NCI-H2227 (cell line): ENCODE measurements around the gene AREL1.
A peak's percentile ranks its signal among the peaks of the same experiment; 100 is the strongest.

Source experiments
- DNase-seq: peaks from one replicate; lab custom pipeline; 2025; ENCODE audit not compliant: unreplicated experiment; lab: John Stamatoyannopoulos, UW

AREL1 gene

DNA sequence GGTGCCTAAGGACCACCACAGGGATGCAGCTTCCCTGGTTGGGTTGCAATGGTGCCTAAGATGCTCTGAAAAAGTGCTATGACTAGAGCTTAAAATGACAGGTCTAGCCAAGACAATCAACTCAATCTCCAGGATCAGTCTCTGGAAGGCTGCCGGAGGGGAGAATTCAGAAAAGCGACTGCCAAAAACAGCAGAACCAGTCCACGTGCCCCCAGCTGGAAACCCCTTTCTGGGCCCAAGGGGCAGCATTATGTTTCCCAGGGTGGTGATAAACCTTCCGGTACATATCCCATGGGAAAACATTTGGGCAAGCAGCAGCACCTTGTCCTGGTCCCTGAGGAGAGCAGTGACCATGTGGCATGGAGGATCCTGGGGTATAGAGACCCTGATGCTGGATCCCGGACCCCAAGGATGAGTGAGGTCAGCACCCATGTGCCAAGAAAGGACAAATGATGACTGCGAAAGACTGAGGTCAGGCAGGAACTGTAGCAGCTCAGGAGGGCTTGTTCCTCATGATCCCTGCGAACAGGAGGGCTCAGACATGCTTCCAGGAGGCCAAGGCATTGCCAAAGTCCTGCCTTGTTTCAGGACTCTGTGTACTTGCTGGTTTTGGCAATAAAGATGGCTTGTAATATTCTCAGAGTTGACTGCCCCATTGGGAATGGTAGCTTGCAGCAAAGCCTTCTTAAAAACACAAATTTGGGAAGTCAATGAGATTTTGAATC is 51.0 kb downstream of the AREL1 start:
- no peak for DNase-seq

DNA sequence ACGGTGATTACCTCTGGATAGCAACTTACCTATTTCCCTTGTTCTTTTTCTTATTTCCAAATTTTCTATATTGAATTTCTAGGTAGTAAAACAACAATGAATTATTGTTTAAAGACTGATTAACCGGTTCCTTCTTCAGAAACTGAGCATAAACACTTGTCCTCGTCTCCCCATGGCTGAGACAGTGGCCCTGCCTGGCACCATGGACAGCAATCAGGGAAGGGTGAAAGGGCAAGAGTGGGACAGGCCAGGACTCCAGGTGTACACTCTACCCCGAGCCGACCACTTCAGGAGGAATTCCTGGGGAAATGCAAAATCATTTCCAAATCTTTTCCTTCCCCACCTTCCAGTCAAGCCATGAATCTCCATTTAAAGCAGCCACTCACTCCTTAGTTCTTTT is 52.0 kb downstream of the AREL1 start:
- no peak for DNase-seq

DNA sequence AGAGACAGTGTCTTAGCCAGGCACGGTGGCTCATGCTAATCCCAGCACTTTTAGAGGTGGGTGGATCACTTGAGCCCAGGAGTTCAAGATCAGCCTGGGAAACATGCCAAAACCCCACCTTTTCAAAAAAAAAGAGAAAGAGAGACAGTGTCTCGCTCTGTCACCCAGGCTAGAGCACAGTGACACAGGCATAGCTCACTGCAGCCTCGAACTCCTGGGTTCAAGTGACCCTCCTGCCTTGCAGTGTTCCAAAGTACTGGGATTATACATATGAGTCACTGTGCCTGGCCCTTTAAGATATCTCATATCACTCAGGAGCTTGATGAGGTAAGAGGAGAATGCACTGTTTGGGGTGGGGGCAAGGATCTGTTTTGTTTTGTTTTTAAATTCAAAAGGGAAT is 52.7 kb downstream of the AREL1 start:
- no peak for DNase-seq

DNA sequence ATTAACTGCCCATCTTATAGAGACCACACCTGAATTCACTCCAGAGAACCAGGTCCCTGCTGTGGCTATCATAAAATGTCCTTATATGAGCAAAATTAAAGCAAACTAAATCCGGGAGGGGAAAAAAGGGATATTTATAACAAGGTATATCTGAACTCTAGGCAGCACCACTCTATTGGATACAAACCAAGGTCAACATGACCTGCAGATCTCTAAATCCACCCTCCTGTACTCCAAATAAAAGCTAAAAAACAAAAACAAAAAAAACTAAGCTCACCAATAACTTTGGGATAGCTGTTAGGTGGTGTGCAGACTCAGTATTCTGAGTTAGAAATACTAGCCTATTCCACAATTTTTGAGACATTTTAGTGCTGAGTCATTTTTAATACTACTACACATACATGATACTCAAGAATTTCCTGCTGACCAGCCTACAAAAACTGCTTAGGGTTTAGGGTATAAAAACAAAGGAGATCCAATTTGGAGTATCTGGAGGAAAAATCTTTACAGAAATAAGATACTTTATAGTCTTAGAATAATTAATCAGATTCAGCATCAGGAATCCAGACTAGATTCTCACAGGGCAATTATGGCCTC is 54.2 kb downstream of the AREL1 start:
- DNase-seq = no peak

DNA sequence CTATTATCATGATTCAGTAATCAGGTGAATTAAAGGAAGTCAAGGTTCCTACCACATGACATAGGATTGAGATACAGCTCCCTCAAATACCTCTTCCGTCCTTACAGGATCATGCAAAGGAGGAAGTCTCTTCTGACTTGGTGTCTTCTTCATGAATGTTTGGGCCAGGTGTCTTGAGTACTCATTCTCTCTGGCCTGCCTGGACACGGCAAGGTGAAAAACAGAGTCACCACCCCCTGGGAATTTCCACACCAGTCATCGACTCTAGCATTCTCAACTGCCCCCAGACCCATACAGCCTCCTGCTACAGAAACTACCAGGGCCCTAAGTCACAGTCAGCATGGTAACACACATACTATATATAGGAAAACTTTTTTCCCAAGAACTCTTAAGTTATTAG is 55.9 kb downstream of the AREL1 start:
- no peak for DNase-seq

DNA sequence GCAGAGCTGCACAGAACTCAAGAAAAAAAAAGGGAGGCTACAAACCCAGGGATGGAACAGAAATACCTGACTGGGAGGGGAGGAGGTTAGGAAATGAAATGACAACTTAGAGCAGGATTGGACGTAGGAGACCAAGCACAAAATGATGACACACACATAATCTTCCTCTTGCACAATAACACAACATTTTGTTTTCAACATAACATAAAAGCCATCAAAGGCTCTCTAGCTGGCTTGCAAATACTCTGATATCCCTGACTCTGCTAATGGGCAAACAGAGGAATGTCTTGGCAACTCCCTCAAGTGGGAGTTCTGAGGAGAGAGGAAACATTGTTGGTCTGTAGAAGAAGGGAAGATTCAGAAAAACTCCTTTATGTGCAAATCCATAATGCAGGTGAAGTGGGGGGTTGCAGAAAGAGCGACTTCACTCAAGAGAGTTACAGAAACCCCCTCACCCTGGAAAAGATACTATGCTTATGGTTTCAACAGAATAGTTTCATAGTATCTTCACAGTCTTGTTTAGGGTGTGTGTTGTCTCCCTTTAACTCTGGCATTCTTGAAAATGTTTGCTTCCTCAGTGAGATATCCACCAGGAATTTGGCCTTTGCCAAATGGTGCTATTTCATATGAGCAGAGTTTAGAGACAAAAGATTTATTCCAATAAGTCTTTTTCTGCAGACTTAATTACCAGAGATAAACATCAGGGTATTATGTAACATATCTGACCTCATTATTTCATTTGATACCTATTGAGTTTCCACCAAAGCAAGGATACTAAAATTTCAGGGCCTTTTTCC is 57.1 kb downstream of the AREL1 start:
- no peak for DNase-seq

DNA sequence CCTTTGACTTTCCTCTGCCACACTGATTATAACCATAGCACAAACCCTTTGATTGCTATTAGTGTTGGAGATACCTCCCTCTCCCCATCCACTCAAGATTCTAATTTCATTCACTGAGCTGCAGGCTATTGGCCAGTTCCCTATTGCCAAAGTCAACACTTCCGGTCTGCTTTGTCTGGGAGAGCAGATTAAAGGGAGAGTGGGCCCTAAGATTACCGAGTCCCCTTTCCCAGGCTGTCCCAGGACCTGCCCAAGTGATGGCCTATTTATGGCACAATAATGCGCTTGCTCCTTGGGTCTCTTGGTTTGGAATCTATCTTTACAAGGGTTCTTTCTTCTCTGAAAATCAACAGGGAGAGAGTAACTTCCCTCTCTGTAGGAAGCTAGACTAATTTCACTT is 57.9 kb downstream of the AREL1 start:
- DNase-seq = no peak

DNA sequence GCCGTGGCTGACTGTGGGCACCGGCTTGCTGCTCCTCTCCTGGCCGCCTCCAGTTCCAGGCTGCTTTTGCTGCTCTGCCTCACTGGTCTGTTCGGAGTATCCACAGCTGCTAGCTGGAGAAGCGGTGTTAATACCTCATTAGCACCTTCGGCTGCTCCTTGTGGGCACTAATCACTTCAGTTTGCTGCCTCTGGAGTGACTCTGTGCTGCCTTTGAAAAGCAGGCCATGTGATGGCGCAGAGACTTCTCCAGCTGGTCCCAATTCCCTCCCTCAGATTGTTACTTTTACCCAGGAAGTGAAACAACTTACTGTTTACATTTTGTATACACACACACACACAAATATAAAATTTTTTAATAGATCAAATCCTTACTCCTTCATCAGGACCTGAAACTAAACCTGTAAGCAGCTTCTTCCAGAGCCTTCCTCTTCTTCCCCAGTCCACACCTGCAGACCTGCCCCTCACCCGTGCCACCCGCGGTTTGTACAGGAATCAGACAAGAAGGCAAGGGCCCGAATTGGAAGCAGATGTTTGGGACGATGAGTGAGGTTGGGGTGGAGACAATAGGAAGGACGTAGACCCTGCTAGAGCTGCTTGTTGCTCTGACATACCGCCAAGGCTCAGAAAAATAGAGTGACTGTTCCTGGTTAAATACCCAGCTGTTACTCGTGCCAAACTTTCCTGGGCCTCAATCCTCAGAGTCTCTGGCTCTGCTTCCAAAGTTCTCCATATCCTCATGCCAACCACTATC is 59.3 kb downstream of the AREL1 start:
- DNase-seq = no peak

DNA sequence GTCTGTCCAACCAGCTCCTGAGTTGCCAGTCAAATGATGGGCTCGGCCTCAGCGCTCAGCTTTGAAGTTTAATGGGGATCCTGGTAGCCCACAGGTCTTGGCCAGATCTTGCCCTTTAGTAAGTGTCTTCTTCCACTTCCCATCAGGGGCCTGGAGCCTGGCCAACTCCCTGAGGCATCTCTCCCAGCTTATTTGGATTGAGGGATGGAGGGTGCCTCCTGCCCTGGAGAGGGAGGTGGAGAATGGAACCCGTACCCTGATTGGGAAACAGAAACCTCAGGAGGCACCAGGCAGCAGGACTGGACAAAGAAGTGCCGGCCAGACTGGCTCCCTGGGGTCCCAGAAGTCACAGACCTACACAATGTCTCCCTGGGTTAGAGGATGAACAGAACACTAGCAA is 60.3 kb downstream of the AREL1 start:
- DNase-seq = no peak

DNA sequence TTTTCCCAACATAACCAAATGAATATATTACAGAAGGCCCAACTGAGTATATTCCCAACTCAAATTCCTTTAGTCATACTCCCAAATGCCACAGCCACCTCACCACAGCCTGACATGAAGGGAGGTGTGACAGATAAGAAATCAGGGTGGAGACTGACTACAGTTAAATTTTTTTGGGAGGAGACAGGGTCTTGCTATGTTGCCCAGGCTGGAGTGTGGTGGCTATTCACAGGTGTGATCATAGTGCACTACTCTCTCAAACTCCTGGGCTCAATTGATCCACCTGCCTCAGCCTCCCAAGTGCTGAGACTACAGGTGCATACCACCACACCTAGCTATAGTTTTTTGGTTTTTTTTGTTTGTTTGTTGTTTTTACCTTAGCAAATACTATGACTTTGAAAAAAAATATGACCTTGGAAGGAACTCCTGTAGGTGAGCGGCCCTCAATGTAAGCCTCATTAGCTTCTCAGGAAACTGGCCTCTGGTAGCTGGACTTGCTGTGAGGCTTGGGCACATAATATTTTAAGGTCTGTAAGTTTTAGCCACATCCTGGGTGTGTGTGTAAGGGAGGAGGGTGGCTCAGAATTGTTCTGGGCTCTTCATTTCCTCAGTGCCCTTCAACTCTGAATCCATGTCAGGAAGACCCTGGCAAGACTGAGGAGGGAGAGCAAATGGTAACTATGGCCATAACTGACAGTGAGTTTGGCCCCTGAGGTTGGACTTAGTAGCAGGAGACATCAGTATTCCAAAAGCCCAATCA is 61.8 kb downstream of the AREL1 start:
- no peak for DNase-seq

DNA sequence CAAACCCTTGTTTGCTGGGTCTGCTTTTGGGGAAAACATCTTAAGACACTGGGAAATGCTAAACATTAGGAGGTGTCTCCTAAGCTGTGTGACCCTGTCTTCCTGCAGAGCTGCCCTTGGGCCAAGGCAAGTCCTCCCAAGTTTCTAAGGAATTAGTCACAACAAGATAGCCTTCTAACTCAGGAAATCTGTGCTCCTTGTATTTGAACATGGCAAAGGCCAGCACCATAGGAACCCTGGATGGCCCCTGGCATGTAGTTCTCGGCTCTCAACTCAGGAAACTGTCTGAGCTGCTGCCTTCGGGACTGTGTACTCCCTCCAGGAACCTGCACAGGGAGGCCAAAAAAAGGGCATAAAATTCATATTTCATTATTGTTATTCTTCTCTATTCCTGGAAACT is 63.2 kb downstream of the AREL1 start:
- no peak for DNase-seq

DNA sequence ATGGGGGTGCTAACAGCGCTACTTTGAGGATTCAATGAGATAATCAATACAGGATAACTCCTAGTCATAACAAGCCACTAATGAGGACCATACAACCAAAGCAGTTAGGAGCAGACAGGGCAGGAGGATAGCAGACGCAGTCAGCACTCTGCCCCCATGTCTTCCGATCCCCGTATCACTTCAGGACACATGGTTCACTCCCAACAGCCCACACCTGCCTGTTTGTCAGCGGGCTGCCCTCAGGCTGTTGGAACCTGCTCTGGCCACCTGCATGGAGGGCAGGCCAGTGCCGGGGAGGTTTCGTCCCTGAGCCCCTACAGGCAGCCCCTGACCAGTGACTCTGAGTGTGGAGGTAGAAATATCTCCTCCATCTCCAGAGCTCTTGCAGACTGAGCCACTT is 63.7 kb downstream of the AREL1 start:
- DNase-seq = no peak

DNA sequence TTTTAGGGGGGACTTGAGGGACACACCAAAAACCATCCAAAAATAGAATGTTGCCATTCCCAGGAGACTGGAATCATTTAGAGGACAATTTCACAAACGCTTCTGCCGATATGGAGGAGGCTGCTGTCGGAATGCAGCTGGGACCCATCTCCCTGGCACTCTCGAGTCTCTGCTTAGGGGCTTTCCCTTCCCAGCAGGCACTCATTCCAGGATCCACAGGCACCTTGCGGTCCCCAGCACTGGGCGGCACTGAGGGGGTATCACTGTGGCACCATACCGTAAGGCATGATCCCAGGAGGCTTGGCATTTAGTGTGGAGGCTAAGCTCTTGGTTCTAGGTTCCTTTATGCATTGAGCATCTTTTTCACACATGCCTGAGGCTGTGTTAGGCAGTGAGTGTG is 64.3 kb downstream of the AREL1 start:
- DNase-seq = no peak

DNA sequence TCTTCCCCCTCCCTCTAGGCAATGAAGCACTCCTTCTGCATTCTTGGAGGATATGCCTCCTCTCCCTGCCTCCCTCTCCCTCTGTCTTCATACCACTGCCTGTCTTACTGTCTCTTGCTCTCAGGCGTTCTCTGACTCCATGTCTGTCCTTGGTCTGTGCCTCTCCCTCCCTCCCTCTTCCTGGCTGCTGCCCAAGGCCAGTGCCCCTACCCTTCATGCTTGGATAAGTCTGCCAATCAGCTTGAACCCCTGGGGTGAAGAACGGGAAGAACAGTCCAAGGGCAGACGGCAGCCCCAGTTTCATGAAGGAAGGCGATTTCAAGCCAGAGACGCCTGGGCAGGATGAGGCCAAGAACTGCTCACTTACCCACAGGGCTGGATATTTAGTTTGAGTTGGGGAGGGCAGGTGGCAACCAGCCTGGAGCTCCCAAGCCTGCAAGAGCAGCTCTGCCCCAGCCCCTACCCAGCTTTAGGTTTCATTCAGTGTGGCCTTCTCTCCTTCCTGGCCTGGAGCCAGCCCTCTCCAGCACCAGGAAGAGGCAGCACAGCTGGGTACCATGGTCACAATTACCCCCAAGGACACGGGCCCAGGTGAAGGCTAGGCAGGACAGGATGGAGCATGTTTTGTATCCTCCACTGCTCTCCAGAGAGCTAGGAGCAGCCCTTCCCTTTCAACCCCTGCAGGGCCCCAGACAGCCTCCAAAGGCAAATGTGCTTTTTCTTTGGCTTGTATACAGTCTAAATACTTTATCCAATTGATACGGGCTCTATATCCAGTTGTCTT is 65.0 kb downstream of the AREL1 start:
- DNase-seq = peak; percentile 57

DNA sequence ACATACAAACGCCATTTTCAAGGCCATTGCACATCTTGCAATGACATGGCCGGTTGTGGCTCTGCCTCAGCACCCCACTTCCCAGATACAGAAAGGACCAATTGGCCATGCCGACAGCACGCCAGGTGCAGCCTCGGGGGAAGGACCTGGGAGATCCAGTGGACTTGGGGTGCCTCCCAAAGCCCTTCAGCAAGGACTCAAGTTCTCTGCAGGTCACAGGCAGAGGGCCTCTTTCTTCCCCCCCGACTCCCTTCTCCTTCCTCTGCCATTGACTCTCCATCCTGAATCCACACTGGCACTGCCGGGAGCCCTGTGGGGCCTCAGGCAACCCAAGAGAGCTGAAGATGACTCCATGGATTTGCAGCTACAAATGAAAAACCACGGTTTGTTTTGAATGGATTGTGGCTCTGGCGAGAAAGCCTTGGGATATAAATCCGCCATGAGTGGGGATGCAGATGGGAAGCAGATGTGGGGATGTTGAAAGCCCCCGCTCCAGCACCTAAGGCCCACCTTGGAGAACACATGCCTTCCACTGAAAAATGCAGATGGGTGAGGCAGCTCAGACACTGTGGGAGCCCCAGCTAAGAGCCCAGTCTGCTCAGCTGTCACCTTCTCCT is 65.7 kb downstream of the AREL1 start:
- no peak for DNase-seq

DNA sequence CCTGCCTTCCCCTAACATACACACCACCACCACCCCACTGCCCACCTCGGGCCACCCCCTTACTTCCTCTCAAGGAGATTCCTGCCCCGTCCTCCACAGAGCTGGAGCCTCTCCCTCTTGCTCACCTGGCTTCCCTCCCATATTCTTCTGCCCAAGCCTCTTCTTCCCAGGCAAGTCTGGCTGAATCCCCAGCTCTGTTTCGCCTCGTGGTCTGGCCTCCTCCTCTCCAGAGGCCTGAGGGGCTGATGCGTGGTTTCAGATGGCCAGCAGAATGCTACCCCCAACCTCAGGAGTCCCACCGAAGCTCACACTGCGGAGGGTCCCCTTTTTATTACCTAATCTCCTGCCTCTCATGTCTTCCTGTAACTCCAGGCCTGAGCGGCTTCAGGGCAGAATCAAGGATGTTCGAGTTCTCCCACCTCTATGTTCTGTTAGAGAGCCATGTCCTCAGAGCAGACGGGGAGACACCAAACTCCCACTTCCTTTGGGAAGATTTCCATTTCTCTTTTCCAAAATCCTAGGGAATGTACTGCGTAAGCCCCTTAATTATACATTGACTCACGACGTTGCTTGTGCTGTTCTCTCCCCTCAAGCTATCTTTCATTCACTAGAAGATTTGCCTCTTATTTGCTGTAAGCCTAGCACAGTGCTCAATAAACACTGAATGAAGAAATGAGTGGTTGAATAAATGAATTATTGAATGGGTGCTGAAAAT is 67.0 kb downstream of the AREL1 start:
- no peak for DNase-seq

DNA sequence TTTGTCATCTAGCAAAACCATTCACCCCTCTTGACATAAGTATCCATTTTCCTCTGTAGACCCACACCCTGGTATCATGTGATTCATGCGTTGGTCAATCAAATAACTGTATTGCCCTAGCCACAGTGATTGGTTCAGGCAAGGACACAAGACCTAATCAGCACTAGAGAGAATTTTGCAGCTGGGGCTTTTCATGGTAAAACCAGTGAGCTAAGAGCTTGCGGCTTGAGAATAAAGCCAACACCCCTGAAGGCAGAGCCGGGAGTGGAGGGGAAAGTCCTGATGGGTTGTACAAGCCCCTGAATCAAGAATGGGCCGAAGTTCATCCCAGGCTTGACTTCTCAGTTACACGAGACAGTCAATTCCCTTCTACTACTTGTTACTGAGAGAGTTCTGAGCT is 67.6 kb downstream of the AREL1 start:
- no peak for DNase-seq

DNA sequence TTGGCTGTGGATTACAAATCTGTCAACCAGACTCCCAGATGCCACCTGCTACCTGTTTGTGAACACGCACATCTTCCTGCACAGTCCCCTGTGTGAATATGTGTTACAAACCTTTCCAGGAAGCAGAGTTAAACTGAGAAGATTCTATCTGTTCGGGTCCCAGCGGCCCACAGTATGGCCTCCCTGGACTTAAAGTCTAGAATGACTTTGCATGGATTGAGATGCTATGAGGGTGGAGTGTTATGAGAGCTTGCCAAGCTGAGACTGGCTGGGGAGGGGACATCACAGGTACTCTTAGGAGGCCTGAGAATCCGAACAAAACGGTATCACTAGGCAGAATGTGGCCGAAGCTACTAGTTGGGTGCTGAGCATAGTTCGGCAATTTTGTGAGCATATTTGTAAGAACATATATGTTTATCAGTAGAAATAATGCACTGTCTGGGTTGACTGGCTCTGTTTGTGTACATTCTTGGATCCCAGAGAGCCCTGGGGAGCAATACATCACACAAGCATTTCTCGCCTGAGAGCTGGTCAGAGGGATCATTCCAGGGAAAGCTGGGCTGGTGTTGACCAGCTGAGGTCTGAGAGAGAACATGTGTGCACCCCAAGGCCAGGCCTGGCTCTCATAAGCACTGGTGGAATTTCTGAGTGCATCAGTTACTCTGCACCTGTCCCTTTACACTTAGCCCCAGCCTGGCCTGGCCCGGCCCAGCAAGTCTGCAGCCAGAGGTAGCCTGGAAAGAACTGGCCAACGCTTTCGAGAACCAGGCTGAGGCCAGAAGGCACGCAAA is 71.1 kb downstream of the AREL1 start:
- DNase-seq = no peak
